NCI-H1694 treated with DMSO at 0.1 percent for 48 hours (cell line): ENCODE data around the gene DSCAML1.

ENCODE experiments used
- DNase-seq: peaks from one replicate; lab custom pipeline; 2025; lab: John Stamatoyannopoulos, UW

Gene DSCAML1

DNA sequence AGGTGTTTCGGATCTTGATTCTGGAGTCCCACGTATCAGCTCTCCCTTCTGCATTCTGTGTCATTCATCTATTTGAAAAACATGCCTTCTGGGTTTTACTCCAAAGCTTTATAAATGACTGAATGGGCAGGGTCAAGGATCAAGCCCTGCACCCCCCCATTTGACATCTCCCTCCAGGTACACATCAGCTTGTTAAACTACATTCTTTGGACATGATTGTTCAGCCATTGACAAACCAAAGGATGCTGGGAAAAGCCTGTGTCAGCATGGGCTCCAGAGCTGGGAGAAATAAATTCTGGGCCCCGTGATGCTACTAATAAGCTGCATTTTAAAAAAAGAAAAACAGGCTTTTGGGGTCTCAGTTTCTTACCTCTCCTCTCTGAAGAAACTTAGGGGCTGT, 103.7 kb downstream of the DSCAML1 start:
- DNase-seq, result no peak

DNA sequence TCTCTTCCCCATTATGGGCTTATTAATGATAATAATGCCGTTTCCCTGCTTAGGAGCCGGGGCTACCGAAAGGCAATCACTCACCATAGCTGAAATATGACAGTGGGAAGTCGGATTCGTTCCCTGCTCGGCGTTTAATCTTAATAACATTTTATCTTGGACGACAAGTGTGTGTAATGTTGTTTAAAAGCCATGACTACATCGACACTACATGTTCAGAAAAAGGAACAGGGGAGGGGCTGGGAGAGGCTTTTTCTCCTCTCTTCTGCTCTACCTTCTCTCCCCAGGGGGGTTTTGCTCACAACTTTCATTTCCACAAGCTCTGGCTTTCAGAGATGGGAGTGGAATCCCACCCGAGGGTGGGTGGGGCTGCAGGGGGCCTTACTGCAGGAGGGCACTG, 105.5 kb downstream of the DSCAML1 start:
- DNase-seq, result no peak

DNA sequence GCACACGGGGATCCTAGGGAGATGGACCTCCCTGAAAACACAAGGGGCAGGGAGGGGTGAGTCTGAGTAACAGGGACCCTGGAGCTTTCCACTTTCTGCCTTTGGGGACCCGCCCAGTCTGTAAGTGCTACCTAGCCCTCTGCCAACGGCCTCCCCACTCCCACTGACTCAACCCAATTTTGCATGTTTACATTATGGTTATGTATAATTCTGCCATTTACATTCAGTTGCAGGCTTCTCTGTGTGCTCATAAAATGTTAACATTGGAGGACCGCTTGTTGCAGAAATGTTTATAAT, 105.8 kb downstream of the DSCAML1 start:
- no peak for DNase-seq

DNA sequence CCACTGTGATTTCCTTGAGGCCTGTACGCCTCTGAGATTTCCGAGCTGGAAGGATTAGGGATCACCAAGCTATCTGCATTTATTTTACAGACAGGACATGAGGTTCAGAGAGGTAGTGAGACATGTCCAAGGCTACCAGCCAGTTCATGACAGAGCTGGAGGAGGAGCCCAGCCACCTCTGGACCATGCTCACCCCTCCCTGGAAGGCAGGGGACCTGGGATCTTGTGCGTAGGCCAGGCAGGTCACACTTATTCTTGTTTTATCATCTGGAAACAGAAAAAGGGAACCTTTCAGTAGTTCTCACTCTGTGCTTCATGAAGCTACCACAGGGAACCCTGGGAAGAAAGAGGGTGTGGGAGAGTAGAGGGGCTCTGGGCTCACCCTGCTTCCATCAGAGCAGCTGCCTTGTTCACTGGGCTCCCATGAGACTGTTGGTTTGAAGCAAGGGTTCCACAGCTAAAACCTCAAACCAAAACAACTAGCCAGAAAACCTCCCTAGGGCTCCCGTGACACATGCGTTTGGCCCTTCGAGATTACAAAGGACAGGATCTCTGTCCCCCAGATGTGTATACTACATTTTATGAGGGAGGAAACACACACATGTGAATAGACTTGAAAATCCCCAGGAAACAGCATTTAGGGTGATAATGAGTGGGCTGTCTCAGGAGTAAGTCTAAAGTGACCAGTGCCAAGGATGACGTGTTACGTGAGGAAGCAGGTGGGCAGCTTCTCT, 106.4 kb downstream of the DSCAML1 start:
- DNase-seq, result no peak

DNA sequence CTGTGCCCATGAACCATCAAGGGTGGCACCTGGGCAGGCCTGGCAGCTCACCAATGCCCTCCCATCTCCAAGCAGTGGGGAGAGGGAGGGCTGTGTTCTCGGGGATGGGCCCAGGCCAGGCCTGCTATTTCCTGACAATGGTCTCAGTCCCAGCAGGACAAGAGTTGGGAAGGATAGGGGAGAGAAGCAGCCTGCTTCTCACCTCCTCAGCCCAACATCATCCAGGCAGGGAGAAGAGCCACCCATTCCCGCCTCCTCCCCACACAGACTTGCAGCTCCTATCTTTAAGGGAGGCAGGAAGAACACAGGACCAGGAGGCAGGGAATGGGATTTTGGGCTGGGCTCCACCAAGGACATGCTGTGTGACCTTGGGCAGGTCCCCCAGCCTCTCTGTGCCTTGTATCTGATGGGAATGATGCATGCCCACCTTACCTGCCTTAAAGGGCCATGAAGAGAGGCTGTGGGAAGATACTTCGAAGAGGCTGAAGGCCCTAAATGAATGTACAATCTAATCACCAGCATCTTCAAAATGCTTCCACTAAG, 108.7 kb downstream of the DSCAML1 start:
- no peak for DNase-seq

DNA sequence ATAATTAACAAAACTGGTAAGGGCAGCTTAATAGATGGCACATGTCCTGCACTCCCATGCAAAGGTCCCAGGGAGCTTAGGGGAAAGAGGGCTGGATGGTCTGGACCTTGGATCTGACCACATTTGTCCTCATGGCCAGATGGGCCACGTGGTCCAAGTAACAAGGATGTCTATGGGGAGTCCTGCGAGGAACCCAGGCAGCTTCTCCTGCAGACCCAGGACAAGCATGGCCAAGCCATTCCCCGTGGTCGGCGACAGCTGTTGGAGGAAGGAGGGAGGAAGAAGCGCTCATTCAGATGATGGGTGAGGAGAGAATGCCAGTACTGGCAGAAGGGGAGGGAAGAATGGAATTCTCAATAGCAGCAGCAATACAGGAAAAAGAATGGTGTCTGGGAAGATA, 109.2 kb downstream of the DSCAML1 start:
- no peak for DNase-seq

DNA sequence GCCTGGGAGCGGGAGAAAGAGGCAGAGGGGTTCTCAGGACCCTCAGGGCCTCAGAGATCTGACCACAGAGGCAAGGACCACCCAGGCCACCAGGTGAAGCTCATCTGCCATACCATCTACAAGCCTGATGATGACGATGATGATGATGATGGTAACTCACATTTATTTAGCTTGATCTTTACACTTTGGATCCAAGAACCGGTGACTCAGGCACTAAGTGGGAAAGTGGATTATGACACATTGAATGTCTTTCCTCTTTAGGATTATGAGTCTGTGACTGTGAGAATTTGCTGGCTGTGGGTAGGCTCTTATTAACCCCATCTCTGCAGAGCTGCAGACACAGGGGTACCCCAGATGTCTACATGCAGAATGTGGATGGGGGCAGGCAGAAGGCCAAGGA, 110.3 kb downstream of the DSCAML1 start:
- no peak for DNase-seq

DNA sequence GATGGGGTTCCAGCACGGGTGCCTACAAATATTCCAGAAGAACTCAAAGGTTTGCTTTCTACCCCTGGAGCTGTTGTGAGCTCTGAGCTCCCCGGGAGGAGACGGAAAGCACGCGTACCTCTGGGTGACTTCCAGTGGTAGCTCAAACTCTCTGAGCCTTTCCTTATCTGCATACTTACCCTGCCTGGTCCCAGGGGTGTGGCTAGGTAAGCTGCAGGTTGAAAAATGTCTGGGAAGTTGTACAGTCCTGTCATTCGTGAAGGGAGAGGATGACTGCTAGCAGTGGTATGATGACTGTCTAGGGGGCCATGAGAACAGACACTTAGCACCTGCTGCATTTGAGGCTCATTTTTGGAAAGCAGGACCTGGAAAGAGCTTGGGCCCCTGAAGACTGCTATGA, 111.5 kb downstream of the DSCAML1 start:
- DNase-seq, result no peak

DNA sequence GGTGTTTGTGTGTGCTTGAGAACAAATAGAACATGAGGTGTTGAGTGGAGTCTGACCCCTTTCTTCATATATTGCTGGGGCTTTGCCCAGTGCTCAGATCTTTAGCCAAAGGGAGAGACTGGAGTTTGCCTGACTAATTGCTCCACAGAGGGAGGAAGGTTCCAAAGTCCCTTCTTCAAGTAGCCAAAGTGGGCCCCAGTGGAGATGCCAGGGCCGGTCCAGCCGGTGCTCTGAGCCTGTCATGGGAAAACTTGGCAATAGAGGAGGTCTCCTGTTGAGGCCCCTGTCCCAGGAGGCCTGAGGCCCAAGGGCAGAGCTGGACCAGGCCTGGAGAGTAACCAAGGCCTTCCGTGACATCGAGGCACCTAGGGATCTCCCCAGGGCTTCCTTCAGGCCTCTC, 112.3 kb downstream of the DSCAML1 start:
- DNase-seq, result no peak

DNA sequence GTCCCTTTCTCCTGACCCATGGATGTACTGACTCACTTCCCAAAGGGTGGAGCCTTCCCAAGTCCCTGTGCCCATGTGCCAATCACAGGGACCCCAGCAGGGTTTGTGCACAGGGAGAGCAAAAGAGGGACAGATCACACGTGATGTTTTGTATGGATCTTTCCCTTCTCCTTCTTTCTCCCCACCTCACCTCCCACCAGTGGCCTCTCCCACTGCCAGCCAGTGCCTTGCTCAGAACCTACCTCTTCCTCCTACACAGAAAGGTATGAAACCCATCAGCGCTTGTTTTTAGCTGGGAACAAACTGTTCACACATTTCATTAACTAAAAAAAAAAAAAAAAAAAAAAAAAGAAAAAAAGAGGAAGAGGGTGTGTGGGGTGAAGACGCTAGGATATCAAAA, 112.9 kb downstream of the DSCAML1 start:
- no peak for DNase-seq

DNA sequence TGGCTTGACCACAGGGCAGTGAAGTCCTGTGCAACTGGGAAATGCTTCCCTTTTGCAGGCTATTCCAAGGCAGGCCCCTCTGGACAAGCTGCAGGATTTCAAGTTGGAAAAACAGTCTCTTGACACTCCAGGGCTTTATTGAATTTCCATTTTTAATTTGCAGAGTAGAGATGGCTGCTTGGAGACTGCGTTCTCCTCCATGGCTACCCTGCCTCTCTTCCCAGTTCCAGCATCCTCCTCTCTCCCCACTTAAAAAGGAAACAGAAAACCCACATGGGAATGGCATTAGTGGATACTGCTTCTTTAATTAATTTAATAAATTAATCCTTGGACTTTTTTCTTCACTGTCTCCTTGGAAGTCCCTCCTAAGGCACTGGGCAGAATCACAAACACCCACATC, 115.6 kb downstream of the DSCAML1 start:
- no peak for DNase-seq

DNA sequence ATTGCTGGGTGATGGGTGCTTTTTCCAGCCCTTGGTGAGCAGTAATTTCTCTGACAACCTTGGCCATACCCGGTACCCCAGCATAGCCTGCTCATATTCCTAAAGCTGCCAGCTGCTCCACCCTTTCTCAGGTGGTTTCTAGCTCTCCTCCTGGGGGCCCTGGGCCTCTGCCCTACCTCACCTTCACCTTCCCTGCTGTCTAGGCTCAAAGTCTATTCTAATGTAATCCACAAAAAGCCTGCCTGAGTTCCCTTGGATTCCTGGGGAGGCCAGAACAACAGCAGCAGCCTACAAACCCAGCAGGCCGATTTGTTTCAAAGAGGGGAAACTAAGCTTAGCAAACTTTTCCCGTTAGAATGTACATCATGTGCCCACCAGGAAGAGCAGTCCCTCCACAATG, 117.6 kb downstream of the DSCAML1 start:
- no peak for DNase-seq

DNA sequence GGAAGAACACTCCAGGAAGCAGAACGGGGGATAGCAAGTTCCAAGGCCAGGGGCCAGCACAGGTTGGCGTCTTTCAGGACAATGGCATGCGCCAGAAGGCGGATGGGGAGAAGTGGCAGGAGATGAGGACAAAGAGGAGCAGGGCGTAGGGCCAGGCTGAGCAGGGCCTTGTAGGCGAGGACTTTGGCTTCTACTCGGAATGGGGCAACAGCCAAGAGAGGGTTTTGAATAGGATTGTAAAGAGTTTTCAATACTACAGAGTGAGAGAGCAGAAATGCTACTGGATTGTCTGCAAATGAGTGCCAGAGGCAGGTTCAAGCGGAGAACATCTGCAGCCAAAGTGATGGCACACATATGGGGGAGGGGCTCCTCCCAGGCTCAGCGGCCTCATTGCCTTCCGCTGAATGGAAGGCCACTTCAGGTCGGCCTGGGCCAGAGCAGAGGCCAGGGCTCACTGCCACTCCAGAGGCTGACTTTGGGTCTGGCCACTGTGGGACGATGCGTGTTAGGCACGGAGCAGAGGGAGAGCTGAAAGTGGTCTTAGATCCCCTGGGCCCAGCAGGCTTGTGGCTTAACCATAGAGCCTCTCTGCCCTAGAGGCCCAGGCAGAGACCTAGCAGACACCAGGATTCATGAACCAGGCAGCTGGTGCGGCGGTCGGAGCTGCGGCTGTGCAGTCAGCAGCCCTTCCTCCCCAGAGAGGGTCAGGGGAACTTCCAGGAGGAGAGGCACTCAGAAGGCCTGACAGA, 118.2 kb downstream of the DSCAML1 start:
- DNase-seq, result no peak

DNA sequence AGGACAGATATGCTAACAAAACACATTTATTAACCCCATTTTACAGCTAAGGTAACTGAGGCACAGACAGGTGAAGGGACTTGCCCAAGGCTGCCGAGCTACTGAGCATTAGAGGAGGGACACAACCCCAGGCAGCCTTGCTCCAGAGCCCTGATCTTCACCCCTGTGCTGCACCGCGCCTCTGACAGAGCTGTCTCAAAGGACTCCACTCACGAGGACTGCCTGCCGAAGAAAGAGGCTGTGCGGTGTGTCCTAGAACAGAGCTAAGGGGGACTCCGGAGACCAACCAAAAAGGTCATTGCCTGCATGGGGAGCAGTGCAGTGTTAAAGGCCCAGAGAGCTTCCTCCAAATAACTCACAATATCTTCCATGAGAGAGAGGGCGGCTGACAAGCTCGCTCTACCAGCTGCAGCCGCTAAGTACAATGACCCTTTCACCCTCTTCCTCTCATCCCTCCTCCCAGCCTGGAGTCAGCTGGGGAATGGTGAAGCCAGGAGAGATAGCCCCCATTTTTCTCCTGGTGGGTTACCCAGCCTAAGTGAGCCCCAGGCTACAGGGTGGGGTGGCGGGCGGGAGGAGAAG, 119.2 kb downstream of the DSCAML1 start:
- DNase-seq, result no peak

DNA sequence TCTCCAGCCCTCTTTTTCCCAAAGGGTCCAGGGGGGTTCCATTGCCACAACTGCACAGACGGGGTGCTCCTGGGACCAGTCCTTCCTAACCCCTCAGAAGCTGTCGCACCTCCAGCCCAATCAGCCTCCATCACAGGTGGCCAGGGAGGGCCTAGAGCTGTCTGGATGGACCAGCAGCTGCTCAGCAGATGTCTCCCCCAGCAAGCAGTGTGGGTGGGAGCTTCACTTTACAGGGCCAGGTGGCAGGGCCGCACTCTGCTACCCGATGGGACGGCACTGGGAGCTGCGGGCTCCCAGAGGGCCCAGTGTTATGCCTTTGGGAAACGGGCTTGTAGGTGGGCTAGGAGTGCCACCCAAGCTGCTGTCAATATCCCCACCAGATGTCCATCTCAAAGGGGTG, 120.5 kb downstream of the DSCAML1 start:
- DNase-seq, result peak; percentile 1

DNA sequence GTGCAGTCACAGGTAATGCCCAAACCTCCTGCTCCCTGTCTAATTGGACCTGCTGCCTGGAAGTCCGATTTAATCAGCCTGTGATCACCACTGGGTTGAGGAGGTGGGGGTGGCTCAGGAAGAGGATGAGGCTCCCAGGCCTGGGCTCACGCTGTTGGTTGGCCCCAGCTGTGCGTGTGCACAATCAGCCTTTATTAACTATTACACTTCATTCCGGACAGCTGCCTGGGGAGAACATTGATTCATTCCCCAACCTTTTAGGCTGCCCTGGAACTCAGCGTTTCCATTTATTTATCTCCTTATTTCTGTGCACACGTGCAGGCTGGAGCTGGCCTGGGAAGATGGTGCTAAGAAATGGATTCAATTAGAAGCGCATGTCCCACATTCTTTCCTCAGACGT, 123.4 kb downstream of the DSCAML1 start:
- DNase-seq, result no peak

DNA sequence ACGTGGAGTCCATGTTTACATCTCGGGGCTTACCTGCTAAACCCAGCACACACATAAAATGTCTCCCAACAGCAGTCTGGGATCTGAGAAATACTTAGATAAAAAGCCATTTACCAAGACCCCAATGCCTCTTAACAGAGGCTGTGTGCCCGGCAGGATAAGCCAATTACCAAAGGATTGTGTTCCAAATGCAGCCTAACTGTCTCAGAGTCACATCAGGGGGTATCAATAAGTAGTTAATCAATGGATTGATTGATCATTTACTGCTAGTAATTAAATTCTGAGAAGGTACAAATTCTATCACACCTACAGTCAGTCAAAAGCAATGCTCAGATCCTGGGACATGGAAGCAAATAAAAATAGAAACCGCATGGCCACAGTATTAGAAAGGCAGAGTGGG, 125.6 kb downstream of the DSCAML1 start:
- no peak for DNase-seq

DNA sequence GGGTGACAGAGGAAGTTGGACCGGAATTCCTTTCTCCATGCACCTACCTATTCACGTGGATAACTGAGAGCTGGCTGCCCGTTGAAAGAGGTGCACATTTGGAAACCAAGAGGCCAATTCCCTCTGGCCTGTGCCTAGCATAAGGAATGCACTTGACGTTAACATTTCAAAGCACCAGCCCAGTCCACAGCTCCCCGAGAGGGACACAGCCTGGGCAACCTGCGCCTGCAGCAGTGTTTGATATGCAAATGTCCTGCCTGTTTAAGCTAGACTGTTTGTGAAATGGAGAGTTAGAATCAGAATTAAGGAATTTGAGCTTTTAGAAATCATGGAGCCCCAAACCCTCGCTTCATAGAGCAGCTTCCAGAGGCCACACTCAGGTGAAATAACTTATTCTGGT, 126.1 kb downstream of the DSCAML1 start:
- DNase-seq, result no peak

DNA sequence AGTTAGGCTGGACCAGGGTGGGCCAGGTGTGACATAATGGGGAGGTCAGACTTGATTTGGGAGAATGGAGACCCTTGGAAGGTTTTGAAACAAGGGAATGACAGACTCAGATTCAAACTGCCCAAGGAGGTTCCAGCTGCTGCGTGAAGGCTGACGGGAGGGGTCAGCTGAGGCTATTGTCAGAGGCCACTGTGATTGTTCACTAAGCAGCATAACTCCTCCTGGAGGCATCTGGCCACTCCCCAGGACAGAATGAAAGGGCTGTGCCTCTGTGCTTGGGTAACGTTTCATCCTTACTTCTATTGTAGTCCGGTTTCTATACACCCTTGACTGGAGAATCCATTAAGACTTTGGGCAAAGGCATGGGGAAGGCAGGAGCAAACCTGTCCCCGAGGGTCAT, 126.6 kb downstream of the DSCAML1 start:
- no peak for DNase-seq

DNA sequence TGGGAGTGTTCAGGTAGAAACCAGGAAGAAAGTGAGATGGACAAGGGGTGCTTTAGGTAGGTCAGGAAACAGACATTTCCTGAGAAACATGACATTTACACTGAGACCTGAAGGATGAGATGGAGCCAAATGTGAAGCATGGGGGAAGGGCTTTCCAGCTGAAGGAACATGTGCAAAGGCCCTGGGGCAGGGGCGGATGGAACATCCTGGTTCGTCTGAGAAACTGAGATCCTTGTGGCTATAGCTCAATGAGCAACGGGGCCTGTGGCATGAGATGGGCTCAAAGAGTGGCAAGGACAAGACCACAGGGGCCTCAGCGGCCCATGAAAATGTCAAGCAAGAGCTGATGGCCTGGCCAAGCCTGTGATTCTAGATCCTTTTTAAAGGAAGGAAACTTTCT, 127.4 kb downstream of the DSCAML1 start:
- no peak for DNase-seq

DNA sequence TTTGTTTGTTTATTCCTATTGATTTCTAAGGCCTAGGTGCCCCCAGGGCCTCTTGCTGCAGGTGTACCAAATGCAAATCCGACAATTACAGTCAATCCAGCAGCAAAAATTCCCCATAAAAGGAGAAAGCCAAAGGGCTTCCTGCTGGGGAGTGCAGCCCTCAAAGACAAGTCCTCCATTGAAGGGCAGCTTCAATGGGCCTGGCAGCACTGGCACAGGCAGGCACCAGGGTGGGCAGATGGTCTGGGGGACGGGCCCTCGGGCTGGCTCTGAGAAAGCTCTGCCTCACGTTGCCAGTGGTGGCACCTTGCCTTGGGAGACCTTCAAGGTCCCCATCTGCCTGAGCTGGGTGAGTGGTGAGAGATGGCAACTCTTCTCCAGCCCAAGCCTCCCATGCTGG, 128.0 kb downstream of the DSCAML1 start:
- peak; percentile 14 for DNase-seq

DNA sequence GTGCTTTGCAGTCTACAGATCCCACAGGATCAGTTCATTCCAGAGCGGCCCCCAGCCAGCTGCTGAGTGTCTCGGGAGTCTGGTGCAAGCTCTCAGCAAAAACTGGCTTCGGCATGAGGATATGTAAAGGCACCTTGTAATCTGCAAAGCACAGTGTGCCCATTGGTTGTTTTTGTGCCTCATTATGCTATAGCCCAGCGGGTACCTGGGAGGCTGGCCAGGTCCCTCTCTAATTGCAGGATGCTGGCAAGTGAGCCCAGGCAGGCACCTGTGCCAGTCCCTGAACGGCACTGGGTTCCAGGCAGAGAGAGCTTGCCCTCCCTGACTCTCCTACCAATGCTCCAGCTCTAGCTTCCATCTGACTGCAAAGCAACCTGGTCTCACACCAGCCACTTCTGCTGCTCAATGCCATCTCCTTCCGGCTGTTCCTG, 128.7 kb downstream of the DSCAML1 start:
- DNase-seq, result peak; percentile 43

DNA sequence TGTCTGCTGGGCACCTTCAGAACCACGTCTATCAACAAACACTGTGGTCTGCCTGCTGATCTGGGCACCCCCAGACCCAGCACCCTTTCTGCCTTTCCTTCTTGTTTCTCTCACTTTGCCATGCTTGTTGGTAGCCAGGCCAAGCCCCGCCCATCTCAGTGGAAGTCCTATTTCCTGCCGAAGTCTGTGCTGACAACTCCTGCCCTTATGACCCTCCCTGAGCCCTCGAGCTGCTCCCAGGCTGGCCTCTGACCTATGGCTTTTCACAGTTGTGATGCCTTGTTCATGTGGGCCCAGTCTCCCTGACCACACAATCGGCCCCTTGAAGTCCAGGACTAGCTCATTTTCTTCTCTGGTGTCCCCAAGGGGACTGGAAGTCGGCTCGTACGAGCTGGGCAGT, 132.1 kb downstream of the DSCAML1 start:
- no peak for DNase-seq
